Measurements from ENCODE around the gene CHI3L1. TPM values are rescaled to one million over a fixed set of nuclear protein-coding genes. Genes with fewer than 3 reads are reported as not detected.

CHI3L1 gene
- total and polyA plus RNA-seq, 10 donors, result 2.7 to 41.2 (median 15.5) TPM

DNA sequence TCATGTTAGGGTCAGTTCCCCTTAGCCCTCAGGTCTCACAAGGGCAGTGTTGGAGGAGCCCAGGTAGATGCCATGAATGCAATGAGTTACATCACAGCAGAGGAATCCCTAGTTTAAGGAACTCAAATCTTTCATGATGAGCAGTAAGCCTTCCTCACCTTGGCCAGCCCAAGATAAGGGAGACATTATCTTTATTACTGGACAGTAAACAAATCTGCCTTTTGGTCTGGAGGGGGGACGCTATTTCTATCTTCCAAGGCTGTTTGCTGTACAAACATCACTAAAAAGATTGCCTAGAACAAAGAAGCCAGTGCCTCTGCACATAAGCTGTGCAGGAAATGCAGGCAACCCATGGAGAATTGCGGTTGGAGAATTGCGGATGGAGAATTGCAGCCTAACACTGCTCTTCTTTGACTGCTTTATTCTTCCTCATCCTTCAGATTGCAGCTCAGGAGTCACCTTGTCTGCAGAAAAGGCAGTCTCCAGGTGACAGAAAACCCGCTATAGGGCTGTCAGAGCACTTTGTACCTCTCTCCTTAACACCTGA, 2.3 kb upstream of the CHI3L1 start:
- Histone ChIP-seq H3K36me3 (no peaks in the 10 kb centered on the region), H3K27me3 (replicated peaks in 1 of 7) (peaks cover 0 to 24% (median 0%) of the 10 kb centered on the region in 7 donors), H3K27ac (no peak overlapping the region), H3K9me3 (no peaks in the 10 kb centered on the region), H3K4me1 (peaks cover 0 to 43% (median 12%) of the 10 kb centered on the region in 6 donors), H3K4me3 (no peak overlapping the region)
- no peak for DNase-seq
- TF ChIP-seq, protein P1, sequence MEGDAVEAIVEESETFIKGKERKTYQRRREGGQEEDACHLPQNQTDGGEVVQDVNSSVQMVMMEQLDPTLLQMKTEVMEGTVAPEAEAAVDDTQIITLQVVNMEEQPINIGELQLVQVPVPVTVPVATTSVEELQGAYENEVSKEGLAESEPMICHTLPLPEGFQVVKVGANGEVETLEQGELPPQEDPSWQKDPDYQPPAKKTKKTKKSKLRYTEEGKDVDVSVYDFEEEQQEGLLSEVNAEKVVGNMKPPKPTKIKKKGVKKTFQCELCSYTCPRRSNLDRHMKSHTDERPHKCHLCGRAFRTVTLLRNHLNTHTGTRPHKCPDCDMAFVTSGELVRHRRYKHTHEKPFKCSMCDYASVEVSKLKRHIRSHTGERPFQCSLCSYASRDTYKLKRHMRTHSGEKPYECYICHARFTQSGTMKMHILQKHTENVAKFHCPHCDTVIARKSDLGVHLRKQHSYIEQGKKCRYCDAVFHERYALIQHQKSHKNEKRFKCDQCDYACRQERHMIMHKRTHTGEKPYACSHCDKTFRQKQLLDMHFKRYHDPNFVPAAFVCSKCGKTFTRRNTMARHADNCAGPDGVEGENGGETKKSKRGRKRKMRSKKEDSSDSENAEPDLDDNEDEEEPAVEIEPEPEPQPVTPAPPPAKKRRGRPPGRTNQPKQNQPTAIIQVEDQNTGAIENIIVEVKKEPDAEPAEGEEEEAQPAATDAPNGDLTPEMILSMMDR (IDR thresholded peaks at IDR 0.05 in 8 of 11, conservative IDR thresholded peaks at IDR 0.05 in 3 of 11), result no peak
- TF ChIP-seq POLR2A (IDR thresholded peaks at IDR 0.05), result no peak
- TF ChIP-seq POLR2AphosphoS5 (IDR thresholded peaks at IDR 0.05), result no peak
- intact Hi-C loops (cut with DNase I; ENCODE audit: low total_unique reads), result no loop called here
- whole genome bisulfite sequencing, 5 donors, result 79 to 95% (median 83%) methylated on average over 4 of the region's 4 CpGs

- peak overlapping the region in 3 of 8 donors; percentile 4 to 46 (median 46) for H3K27ac ChIP-seq
These were observed 1.3 kb upstream of the CHI3L1 start for GRCh38 chr1:203187689-203188264.

DNA sequence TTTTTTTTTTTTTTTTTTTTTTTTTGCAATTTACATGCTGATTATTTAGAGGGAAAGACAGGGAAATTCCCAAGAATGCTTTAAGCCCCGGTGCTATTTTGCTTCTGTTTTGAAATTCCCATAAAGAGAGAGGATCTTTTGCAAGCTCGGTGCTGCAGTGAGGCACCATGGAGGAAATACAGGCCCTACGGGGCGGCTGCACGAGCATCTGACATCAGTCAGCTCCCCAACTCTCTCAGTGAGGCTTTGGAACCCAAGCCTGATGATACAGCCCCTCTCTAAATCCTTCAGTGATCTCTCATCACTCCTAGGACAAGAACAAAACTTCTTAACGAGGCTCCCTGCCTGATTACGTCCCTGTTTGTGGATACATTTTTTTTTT, 791 bp upstream of the CHI3L1 start:
- Histone ChIP-seq H3K27me3 (replicated peaks in 1 of 7) (peaks cover 0 to 24% (median 0%) of the 10 kb centered on the region in 7 donors), H3K4me1 (peaks cover 0 to 48% (median 12%) of the 10 kb centered on the region in 6 donors), H3K4me3 (no peak overlapping the region), H3K27ac (peak overlapping the region in 5 of 8 donors; percentile 1 to 50 (median 46)), H3K9me3 (no peaks in the 10 kb centered on the region), H3K36me3 (no peaks in the 10 kb centered on the region)
- DNase-seq, result peak; percentile 45
- intact Hi-C loops (cut with DNase I; ENCODE audit: low total_unique reads), result no loop called here
- TF ChIP-seq POLR2AphosphoS5 (IDR thresholded peaks at IDR 0.05) (no peak), POLR2A (IDR thresholded peaks at IDR 0.05) (no peak)
- TF ChIP-seq, protein P1 (IDR thresholded peaks at IDR 0.05 in 8 of 11, conservative IDR thresholded peaks at IDR 0.05 in 3 of 11), result no peak
- 34 to 57% (median 41%) methylated on average over 7 of the region's 7 CpGs for WGBS, 5 donors

More at GRCh38 chr1:203187689-203188264, 1.3 kb upstream of the CHI3L1 start:
- Histone ChIP-seq H3K36me3 (no peaks in the 10 kb centered on the region), H3K4me1 (peaks cover 0 to 43% (median 12%) of the 10 kb centered on the region in 6 donors), H3K27me3 (replicated peaks in 1 of 7) (peaks cover 0 to 24% (median 0%) of the 10 kb centered on the region in 7 donors), H3K4me3 (no peak overlapping the region), H3K9me3 (no peaks in the 10 kb centered on the region)
- no peak for DNase-seq
- WGBS, 5 donors, result 71 to 91% (median 83%) methylated on average over 3 of the region's 3 CpGs
- intact Hi-C loops (cut with DNase I; ENCODE audit: low total_unique reads), result no loop called here
- TF ChIP-seq POLR2AphosphoS5 (IDR thresholded peaks at IDR 0.05) (no peak), POLR2A (IDR thresholded peaks at IDR 0.05) (no peak)
- TF ChIP-seq, protein P1 (IDR thresholded peaks at IDR 0.05 in 8 of 11, conservative IDR thresholded peaks at IDR 0.05 in 3 of 11), result no peak

DNA sequence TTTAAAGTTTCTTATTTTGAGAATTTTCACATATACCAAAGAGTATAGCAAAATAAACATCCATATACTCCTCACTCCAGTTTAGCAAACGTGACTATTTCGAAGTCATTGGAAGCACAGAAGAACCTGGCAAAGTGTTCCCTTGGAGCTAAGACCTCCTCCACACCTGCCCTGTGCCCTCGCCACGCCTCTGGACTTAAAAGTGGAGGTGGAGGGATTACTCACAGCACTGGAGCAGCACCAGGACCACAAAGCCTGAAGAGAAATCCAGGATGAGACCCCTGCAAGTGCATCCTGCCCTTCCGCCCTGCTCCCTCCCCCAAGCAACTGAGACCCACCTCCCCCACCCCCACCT, 436 bp downstream of the CHI3L1 start:
- peaks cover 0 to 50% (median 12%) of the 10 kb centered on the region in 6 donors for H3K4me1 ChIP-seq
- TF ChIP-seq POLR2AphosphoS5 (IDR thresholded peaks at IDR 0.05) (no peak), POLR2A (IDR thresholded peaks at IDR 0.05) (no peak)
- TF ChIP-seq, protein P1 (IDR thresholded peaks at IDR 0.05 in 8 of 11, conservative IDR thresholded peaks at IDR 0.05 in 3 of 11), result no peak
- no peak for DNase-seq
- intact Hi-C loops (cut with DNase I; ENCODE audit: low total_unique reads), result no loop called here
- H3K27me3 ChIP-seq (replicated peaks in 1 of 7), result peaks cover 0 to 34% (median 0%) of the 10 kb centered on the region in 7 donors
- no peaks in the 10 kb centered on the region for H3K36me3 ChIP-seq
- H3K27ac ChIP-seq, result peak overlapping the region in 4 of 8 donors; percentile 1 to 50 (median 40)
- WGBS, 5 donors, result 75 to 88% (median 80%) methylated on average over 5 of the region's 5 CpGs
- no peaks in the 10 kb centered on the region for H3K9me3 ChIP-seq
- H3K4me3 ChIP-seq, result peak overlapping the region in 1 of 8 donors; percentile 17
